Tibial nerve (tissue), 3 donors: Measurements from ENCODE around the gene RYR1.

Source experiments
- POLR2A ChIP-seq, 2 donors: fragments of 450-650 bp; IDR thresholded peaks; one replicate each; pipeline ENCODE4 v1.6.1; 2017; ENCODE audit warnings: antibody characterized with exemption in 2 of 2, mild to moderate bottlenecking in 2 of 2, moderate library complexity in 2 of 2
- TF ChIP-seq, protein P1 (sequence below), 5 experiments: fragments of 200-600 bp in 3 of 5; fragments of 450-650 bp in 2 of 5; sonication (generic) in 3 of 5; IDR thresholded peaks; one replicate each; pipeline ENCODE4 v1.5.1; 2016 to 2019; ENCODE audit warnings: antibody characterized with exemption in 5 of 5, mild to moderate bottlenecking in 3 of 5, moderate library complexity in 2 of 5

DNA sequence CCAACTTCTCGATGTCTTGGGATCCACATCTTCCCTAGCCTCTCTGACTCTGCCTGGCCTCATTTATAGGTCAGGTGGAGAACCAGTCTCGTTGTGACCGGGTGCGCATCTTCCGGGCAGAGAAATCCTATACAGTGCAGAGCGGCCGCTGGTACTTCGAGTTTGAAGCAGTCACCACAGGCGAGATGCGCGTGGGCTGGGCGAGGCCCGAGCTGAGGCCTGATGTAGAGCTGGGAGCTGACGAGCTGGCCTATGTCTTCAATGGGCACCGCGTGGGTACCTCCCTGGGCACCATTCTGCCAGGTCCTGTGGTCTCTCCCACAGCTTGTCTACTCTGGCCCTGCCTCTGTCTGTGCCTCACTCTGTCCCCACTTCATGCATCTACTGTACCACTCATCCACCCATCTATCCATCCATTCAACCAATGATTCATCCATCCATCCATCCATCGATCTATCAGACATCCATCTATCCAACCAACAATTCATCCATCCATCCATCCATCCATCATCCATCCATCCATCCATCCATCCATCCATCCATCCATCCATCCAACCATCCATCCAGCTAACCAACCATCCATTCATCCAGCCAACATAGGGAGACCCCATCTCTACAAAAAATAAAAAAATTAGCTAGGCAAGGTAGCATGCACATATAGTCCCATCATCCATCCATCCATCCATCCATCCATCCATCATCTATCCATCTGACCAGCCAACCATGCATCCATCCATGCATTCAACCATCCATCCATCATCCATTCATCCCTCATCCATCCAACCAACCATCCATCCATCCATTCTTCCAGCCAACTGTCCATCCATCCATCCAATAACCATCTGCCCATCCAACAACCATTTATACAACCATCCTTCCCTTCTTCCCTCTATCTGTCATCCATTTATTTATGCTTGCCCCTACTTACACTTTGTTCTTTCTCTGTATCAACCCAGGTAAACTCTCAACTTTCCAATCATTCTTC is 34.3 kb downstream of the RYR1 start:
- TF ChIP-seq, protein P1, sequence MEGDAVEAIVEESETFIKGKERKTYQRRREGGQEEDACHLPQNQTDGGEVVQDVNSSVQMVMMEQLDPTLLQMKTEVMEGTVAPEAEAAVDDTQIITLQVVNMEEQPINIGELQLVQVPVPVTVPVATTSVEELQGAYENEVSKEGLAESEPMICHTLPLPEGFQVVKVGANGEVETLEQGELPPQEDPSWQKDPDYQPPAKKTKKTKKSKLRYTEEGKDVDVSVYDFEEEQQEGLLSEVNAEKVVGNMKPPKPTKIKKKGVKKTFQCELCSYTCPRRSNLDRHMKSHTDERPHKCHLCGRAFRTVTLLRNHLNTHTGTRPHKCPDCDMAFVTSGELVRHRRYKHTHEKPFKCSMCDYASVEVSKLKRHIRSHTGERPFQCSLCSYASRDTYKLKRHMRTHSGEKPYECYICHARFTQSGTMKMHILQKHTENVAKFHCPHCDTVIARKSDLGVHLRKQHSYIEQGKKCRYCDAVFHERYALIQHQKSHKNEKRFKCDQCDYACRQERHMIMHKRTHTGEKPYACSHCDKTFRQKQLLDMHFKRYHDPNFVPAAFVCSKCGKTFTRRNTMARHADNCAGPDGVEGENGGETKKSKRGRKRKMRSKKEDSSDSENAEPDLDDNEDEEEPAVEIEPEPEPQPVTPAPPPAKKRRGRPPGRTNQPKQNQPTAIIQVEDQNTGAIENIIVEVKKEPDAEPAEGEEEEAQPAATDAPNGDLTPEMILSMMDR (IDR thresholded peaks at IDR 0.05) = no peak
- no peak for TF ChIP-seq POLR2A (IDR thresholded peaks at IDR 0.05)
